ENCODE results near the gene HOXD13.

The HOXD13 gene

GRCh38 chr2:176091329-176092258 lies 927 bp upstream of the HOXD13 start:
- no peak for TF ChIP-seq CTCF (IDR thresholded peaks at IDR 0.05; ENCODE audit: low read depth, low read length)
- no peak overlapping the region for H3K4me3 ChIP-seq (ENCODE audit: low read depth, low read length)

DNA sequence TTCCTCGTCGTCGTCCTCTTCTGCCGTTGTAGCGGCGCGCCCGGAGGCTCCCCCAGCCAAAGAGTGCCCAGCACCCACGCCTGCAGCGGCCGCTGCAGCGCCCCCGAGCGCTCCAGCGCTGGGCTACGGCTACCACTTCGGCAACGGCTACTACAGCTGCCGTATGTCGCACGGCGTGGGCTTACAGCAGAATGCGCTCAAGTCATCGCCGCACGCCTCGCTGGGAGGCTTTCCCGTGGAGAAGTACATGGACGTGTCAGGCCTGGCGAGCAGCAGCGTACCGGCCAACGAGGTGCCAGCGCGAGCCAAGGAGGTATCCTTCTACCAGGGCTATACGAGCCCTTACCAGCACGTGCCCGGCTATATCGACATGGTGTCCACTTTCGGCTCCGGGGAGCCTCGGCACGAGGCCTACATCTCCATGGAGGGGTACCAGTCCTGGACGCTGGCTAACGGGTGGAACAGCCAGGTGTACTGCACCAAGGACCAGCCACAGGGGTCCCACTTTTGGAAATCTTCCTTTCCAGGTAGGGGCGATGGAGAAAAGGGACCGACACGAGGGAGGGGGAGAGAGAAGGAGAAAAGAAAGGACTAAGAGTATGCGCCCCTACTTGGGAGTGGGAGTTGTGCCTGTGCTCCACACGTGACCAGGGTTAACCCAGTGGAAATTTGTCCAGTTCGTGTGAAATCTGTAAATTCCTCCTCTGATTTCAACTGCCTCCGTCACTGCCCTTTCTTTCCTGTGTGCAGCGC lies 800 bp downstream of the HOXD13 start:
- no peak for TF ChIP-seq CTCF (IDR thresholded peaks at IDR 0.05; ENCODE audit: low read depth, low read length)
- 0 out of 2 replicates have a peak overlapping the region, but pooled peaks have one; percentile 30 for H3K4me3 ChIP-seq (ENCODE audit: low read depth, low read length)

DNA sequence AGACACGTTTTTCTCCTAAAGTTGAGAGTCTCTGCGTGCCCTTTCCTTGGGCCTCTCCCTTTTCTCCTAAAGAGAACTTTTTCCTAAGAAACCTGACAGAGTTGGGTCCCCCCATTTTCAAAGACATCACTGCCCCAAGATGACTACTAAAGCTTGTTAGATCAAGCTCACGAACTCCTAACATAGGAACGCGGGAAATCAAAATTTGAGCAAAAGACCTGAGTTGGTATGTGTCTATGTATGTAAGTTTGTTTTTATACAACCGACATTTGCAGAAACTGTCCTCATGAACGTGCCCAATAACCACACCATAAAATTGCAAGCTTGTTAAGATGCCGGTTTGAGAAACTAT lies 1.4 kb downstream of the HOXD13 start:
- no peak overlapping the region for H3K4me3 ChIP-seq (ENCODE audit: low read depth, low read length)
- TF ChIP-seq CTCF (IDR thresholded peaks at IDR 0.05; ENCODE audit: low read depth, low read length) = no peak

GRCh38 chr2:176094349-176094748 lies 1.8 kb downstream of the HOXD13 start:
- H3K4me3 ChIP-seq (ENCODE audit: low read depth, low read length) = no peak overlapping the region
- TF ChIP-seq CTCF (IDR thresholded peaks at IDR 0.05; ENCODE audit: low read depth, low read length) = no peak

- no peak for TF ChIP-seq CTCF (IDR thresholded peaks at IDR 0.05; ENCODE audit: low read depth, low read length)
- H3K4me3 ChIP-seq (ENCODE audit: low read depth, low read length) = no peak overlapping the region
Measured at GRCh38 chr2:176095421-176095820, 2.9 kb downstream of the HOXD13 start.

DNA sequence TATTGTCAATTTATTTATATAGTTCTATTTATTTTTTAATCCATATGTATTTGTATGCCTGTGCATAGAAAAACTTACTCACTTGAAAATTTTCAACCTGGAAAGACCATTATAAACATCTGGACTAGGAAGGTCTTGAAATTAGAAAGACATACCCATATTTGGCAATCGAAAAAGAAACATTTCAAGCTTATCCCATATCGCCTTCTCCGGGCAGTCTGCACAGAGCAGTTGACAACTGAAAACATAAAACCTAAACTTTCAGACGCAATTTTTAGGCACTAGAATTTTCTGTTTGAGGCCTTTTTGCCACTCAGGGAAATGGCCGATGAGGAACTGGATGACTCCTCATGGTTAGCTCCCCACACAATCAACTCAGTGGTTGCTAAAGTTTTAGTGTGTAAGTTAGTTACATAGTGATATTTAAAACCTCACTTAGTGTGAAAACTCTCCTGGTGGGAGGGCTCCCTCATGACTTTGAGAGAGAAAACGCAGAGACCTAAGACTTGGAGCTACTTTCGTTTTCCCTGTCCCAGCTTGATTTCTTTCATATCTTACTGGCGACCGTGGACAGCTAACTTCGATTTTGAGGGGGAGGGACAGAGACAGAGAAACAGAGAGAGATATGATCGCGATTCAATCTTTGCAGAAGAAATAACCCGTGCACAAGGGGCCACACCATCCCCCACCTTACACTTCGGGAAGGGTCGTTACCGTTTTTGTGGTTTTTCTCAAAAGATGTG lies 3.9 kb downstream of the HOXD13 start:
- peak overlapping the region; percentile 57 for H3K4me3 ChIP-seq (ENCODE audit: low read depth, low read length)
- TF ChIP-seq CTCF (IDR thresholded peaks at IDR 0.05; ENCODE audit: low read depth, low read length) = no peak
